Stimulated activated CD8-positive, alpha-beta memory T cell treated with anti-CD3 and anti-CD28 coated beads, Interleukin-15, amount 100 ng/mL, for 24 hours (primary cell): ENCODE measurements around the gene GAREM1.

ENCODE experiments used
- DNase-seq: peaks from one replicate; pipeline ENCODE4 v3.0.0-alpha.2; 2020; ENCODE audit warnings: low read depth

Gene GAREM1

GRCh38 chr18:32459361-32460101 is 11.2 kb downstream of the GAREM1 start:
- no peak for DNase-seq

- DNase-seq: no peak
Measured at GRCh38 chr18:32455361-32455760, 15.3 kb downstream of the GAREM1 start.

GRCh38 chr18:32454593-32454992 is 16.1 kb downstream of the GAREM1 start:
- DNase-seq: no peak

- no peak for DNase-seq
Measured at GRCh38 chr18:32450874-32451273, 19.8 kb downstream of the GAREM1 start.

GRCh38 chr18:32450026-32450691 is 20.5 kb downstream of the GAREM1 start:
- DNase-seq: no peak

GRCh38 chr18:32446780-32447179 is 23.9 kb downstream of the GAREM1 start:
- DNase-seq: no peak

- no peak for DNase-seq
Measured at GRCh38 chr18:32445846-32446245, 24.8 kb downstream of the GAREM1 start.

- no peak for DNase-seq
Measured at GRCh38 chr18:32443706-32444215, 26.9 kb downstream of the GAREM1 start.

GRCh38 chr18:32443033-32443705 is 27.5 kb downstream of the GAREM1 start:
- no peak for DNase-seq

GRCh38 chr18:32442575-32442974 is 28.1 kb downstream of the GAREM1 start:
- no peak for DNase-seq

- no peak for DNase-seq
Measured at GRCh38 chr18:32441533-32441932, 29.1 kb downstream of the GAREM1 start.

GRCh38 chr18:32440518-32440917 is 30.2 kb downstream of the GAREM1 start:
- no peak for DNase-seq

GRCh38 chr18:32439802-32440201 is 30.9 kb downstream of the GAREM1 start:
- DNase-seq: no peak

- DNase-seq: no peak
Measured at GRCh38 chr18:32439241-32439640, 31.4 kb downstream of the GAREM1 start.

- no peak for DNase-seq
Measured at GRCh38 chr18:32438173-32438572, 32.5 kb downstream of the GAREM1 start.

- no peak for DNase-seq
Measured at GRCh38 chr18:32437100-32437834, 33.4 kb downstream of the GAREM1 start.

- DNase-seq: no peak
Measured at GRCh38 chr18:32435631-32436500, 34.8 kb downstream of the GAREM1 start.

- DNase-seq: no peak
Measured at GRCh38 chr18:32431753-32432152, 38.9 kb downstream of the GAREM1 start.

- no peak for DNase-seq
Measured at GRCh38 chr18:32429402-32429801, 41.3 kb downstream of the GAREM1 start.

- no peak for DNase-seq
Measured at GRCh38 chr18:32427084-32427900, 43.4 kb downstream of the GAREM1 start.
